Upper lobe of left lung (tissue), 6 donors: ENCODE results near the gene NEK2. TPM values are rescaled to one million over a fixed set of nuclear protein-coding genes. Genes with fewer than 3 reads are reported as not detected.

ENCODE experiments used
- ATAC-seq, 2 donors: fragments of 200-7000 bp; cut with Tn5 transposase; one replicate each; pipeline ENCODE4 v1.9.1; 2022; ENCODE audit warnings: mild to moderate bottlenecking in 2 of 2, moderate library complexity in 2 of 2; ENCODE audit not compliant: low FRiP score in 2 of 2
- DNase-seq, 2 donors: peaks; one replicate each; pipeline ENCODE4 v3.0.0-alpha.2; 2019 to 2020
- H3K27ac ChIP-seq, 4 donors: fragments of 200-600 bp; sonication (generic); one replicate each; pipeline ENCODE4 v1.5.1; 2016 to 2019
- H3K27me3 ChIP-seq, 4 donors: fragments of 200-600 bp; sonication (generic); one replicate each; pipeline ENCODE4 v1.5.1; 2017 to 2019
- H3K36me3 ChIP-seq, 4 donors: fragments of 200-600 bp; sonication (generic); one replicate each; pipeline ENCODE4 v1.5.1; 2016 to 2019
- H3K4me1 ChIP-seq, 4 donors: fragments of 200-600 bp; sonication (generic); one replicate each; pipeline ENCODE4 v1.5.1; 2018 to 2019
- H3K4me3 ChIP-seq, 4 donors: fragments of 200-600 bp; sonication (generic); one replicate each; pipeline ENCODE4 v1.5.1; 2017 to 2019; ENCODE audit warnings: mild to moderate bottlenecking in 2 of 4, moderate library complexity in 1 of 4
- H3K9me3 ChIP-seq, 4 donors: fragments of 200-600 bp; sonication (generic); one replicate each; pipeline ENCODE4 v1.5.1; 2018 to 2019
- EP300 ChIP-seq, 4 donors: sonication (generic); formaldehyde crosslinking; IDR thresholded peaks; one replicate each; pipeline ENCODE4 v1.5.1; 2017; ENCODE audit warnings: antibody characterized with exemption in 4 of 4, control low read depth in 2 of 4
- POLR2A ChIP-seq, 4 donors: fragments of 450-650 bp; IDR thresholded peaks; one replicate each; pipeline ENCODE4 v1.5.1; 2016 to 2017; ENCODE audit warnings: antibody characterized with exemption in 4 of 4, mild to moderate bottlenecking in 2 of 4
- POLR2AphosphoS5 ChIP-seq, 2 donors: sonication (generic); formaldehyde crosslinking; IDR thresholded peaks; one replicate each; pipeline ENCODE4 v1.5.1; 2017; ENCODE audit warnings: antibody characterized with exemption in 2 of 2
- WGBS, 2 donors: methylation state at CpG; one replicate each; pipeline ENCODE4 v1.1.5; 2017 to 2018; 5-methylcytosine and 5-hydroxymethylcytosine counted together
- total RNA-seq, 6 donors: library from RNA; depleted of rRNA in 4 of 6; stranded (reverse); fragments of >200 nt in 4 of 6; gene quantifications; one replicate each; pipeline versions ENCODE4 v1.1.0 to v1.2.1, GENCODE V29; 2016 to 2021
- TF ChIP-seq, protein P1 (sequence below), 6 experiments: fragments of 450-650 bp in 4 of 6; fragments of 200-600 bp in 2 of 6; sonication (generic) in 2 of 6; IDR thresholded peaks; one replicate each; pipeline ENCODE4 v1.5.1; 2016 to 2019; ENCODE audit warnings: antibody characterized with exemption in 6 of 6
- donor health status: DM: no; HTN: no; CAD: no; lungs with moderate emphysema.
- donor health status: DM: no; HTN: yes; CAD: no; lungs with severe emphysema.

NEK2 gene
- total RNA-seq, 6 donors from 2014 or later = 0.33 to 1.8 (median 1.2) TPM; not detected in 1

DNA sequence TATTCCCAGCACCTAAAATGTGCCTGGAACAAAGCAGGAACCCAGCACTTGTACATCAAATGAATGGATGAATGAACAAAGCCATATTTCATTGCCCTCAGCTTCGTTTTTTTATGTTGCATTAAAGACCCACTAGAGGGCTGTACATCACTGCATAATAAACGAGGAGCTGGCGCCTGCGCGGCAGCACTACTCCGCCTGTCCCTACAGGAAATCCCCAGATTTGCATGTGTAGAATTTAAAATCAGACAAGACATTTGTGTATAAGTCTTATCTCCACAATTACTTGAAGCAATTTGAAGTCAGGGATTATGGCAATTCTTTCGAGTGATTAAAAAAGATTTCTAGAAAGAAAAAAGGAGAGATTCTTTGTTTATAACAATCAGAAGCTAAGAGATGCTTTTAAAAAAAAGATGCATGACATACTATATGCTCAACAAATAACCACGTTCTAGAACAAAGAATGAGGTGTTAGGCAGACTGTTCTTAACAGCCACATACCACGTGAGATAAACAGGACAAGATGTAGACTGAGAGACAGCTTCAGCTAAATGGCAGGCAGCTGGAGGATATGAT, 5.4 kb upstream of the NEK2 start:
- H3K4me1 ChIP-seq = peaks cover 0 to 8% (median 4%) of the 10 kb centered on the region in 4 donors
- TF ChIP-seq, protein P1, sequence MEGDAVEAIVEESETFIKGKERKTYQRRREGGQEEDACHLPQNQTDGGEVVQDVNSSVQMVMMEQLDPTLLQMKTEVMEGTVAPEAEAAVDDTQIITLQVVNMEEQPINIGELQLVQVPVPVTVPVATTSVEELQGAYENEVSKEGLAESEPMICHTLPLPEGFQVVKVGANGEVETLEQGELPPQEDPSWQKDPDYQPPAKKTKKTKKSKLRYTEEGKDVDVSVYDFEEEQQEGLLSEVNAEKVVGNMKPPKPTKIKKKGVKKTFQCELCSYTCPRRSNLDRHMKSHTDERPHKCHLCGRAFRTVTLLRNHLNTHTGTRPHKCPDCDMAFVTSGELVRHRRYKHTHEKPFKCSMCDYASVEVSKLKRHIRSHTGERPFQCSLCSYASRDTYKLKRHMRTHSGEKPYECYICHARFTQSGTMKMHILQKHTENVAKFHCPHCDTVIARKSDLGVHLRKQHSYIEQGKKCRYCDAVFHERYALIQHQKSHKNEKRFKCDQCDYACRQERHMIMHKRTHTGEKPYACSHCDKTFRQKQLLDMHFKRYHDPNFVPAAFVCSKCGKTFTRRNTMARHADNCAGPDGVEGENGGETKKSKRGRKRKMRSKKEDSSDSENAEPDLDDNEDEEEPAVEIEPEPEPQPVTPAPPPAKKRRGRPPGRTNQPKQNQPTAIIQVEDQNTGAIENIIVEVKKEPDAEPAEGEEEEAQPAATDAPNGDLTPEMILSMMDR (IDR thresholded peaks at IDR 0.05) = peak; percentile 55 to 78 (median 66)
- no peak for TF ChIP-seq POLR2AphosphoS5 (IDR thresholded peaks at IDR 0.05)
- ATAC-seq = peak; percentile 87 to 92
- no peaks in the 10 kb centered on the region for H3K27me3 ChIP-seq
- 2 to 4% methylated on average over 9 of the region's 9 CpGs for WGBS, 2 donors
- no peaks in the 10 kb centered on the region for H3K9me3 ChIP-seq
- DNase-seq = peak; percentile 62 to 86
- H3K4me3 ChIP-seq = no peak overlapping the region
- no peaks in the 10 kb centered on the region for H3K36me3 ChIP-seq
- no peak overlapping the region for H3K27ac ChIP-seq

DNA sequence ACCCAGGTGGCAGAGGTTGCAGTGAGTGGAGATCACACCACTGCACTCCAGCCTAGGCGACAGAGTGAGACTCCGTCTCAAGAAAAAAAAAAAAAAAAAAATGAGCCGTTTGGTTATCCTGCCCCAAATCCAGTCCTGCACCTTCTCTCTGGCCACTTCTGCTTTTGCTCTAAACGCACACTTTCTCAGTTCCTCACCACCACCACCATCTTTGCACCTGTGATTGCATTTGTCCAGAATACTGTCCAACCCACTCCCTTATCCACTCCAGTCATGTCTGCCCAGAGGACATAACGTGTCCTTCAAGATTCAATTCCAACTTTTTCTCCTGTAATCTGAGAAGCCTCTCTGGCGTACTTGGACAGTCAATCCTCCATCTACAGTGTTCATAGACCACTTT, 2.2 kb upstream of the NEK2 start:
- peaks cover 5 to 19% (median 14%) of the 10 kb centered on the region in 4 donors for H3K4me1 ChIP-seq
- no peaks in the 10 kb centered on the region for H3K36me3 ChIP-seq
- H3K4me3 ChIP-seq = no peak overlapping the region
- ATAC-seq = no peak
- no peak for TF ChIP-seq EP300 (IDR thresholded peaks at IDR 0.05)
- TF ChIP-seq, protein P1 (IDR thresholded peaks at IDR 0.05) = no peak
- TF ChIP-seq POLR2A (IDR thresholded peaks at IDR 0.05) = no peak
- no peak for TF ChIP-seq POLR2AphosphoS5 (IDR thresholded peaks at IDR 0.05)
- no peak for DNase-seq
- H3K9me3 ChIP-seq = no peaks in the 10 kb centered on the region
- no peaks in the 10 kb centered on the region for H3K27me3 ChIP-seq
- H3K27ac ChIP-seq = no peak overlapping the region
- 48 to 65% methylated on average over 6 of the region's 6 CpGs for WGBS, 2 donors

DNA sequence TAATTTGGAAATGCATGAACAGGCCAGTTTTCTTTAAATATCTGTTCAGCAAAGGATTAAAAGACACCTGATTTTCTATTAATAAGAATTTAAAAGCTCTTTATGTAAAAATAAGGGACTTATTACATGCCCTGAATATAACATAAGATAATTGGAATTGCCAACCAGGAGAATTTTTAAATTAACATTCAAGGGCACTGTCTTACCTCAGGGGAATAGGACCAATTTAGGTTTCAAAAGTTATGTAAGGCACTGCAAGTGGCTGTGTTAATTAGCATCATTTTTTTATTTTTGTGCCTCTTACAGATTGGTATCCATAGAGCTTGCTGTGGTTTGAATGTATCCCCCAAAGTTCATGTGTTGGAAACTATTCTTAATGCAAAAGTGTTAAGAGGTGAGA, 1.3 kb upstream of the NEK2 start:
- no peak for TF ChIP-seq EP300 (IDR thresholded peaks at IDR 0.05)
- no peak for TF ChIP-seq POLR2A (IDR thresholded peaks at IDR 0.05)
- TF ChIP-seq POLR2AphosphoS5 (IDR thresholded peaks at IDR 0.05) = no peak
- TF ChIP-seq, protein P1 (IDR thresholded peaks at IDR 0.05) = no peak
- H3K27me3 ChIP-seq = no peaks in the 10 kb centered on the region
- no peak overlapping the region for H3K4me3 ChIP-seq
- no peak for DNase-seq
- H3K27ac ChIP-seq = no peak overlapping the region
- no peaks in the 10 kb centered on the region for H3K36me3 ChIP-seq
- no peaks in the 10 kb centered on the region for H3K9me3 ChIP-seq
- ATAC-seq = no peak
- H3K4me1 ChIP-seq = peaks cover 5 to 19% (median 14%) of the 10 kb centered on the region in 4 donors

DNA sequence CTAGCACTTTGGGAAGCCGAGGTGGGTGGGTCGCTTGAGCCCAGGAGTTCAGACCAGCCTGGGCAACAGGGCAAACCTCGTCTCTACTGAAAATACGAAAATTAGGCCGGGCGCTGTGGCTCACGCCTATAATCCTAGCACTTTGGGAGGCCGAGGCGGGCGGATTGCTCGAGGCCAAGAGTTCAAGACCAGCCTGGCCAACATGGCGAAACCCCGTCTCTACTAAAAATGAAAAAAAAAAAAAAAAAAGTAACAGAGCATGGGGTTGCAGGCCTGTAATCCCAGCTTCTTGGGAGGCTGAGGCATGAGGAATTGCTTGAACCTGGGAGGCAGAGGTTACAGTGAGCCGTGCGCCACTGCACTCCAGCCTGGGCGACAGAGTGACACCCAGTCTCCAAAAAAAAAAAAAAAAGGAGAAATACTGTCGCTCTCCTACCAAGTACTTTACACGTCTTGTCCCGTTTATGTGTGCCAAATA, 724 bp upstream of the NEK2 start:
- ATAC-seq (no peak), DNase-seq (no peak)
- Histone ChIP-seq H3K9me3 (no peaks in the 10 kb centered on the region), H3K4me3 (peak overlapping the region in 3 of 4 donors; percentile 44 to 54 (median 48)), H3K27me3 (no peaks in the 10 kb centered on the region), H3K4me1 (peaks cover 5 to 19% (median 13%) of the 10 kb centered on the region in 4 donors), H3K27ac (no peak overlapping the region), H3K36me3 (no peaks in the 10 kb centered on the region)
- TF ChIP-seq EP300 (IDR thresholded peaks at IDR 0.05) = no peak
- TF ChIP-seq POLR2AphosphoS5 (IDR thresholded peaks at IDR 0.05) = no peak
- WGBS, 2 donors = 45 to 47% methylated on average over 19 of the region's 19 CpGs

DNA sequence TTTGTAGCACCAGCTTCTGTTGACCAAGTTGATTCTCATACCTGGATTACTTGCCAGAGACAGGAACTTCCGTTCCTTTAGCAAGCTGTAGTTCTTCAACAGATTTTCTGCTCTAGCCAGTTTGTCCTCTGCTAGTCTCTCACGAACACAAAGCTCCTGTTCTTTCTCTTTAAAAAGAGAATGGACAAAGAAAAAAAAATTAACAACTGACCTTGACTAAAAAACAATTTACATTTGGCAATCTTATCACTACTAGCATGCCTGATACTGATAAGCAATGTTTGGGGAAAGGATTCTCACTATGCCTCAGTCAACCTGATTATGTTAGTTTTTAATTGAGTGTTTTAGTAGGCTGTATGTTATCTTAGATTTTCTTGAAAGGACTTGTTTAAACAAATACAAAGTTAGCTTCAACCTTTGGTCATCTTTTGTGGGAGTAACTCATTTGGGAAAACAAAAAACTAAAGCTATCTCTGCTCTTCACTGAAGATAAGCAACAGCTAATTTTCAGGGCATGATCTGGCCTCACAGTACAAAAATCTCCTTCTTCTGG, 8.3 kb downstream of the NEK2 start:
- no peaks in the 10 kb centered on the region for H3K4me1 ChIP-seq
- H3K4me3 ChIP-seq = no peak overlapping the region
- no peaks in the 10 kb centered on the region for H3K9me3 ChIP-seq
- TF ChIP-seq EP300 (IDR thresholded peaks at IDR 0.05) = no peak
- TF ChIP-seq, protein P1 (IDR thresholded peaks at IDR 0.05) = no peak
- no peak for TF ChIP-seq POLR2AphosphoS5 (IDR thresholded peaks at IDR 0.05)
- TF ChIP-seq POLR2A (IDR thresholded peaks at IDR 0.05) = no peak
- H3K27ac ChIP-seq = no peak overlapping the region
- 67 to 71% methylated on average over 2 of the region's 2 CpGs for WGBS, 2 donors
- H3K36me3 ChIP-seq = no peaks in the 10 kb centered on the region
- no peak for DNase-seq
- ATAC-seq = no peak
- H3K27me3 ChIP-seq = no peaks in the 10 kb centered on the region
